GM13976 (cell line): Measurements from ENCODE around the gene PGAM5.
A peak's percentile ranks its signal among the peaks of the same experiment; 100 is the strongest.

ENCODE experiments used
- DNase-seq: peaks from one replicate; pipeline ENCODE4 v3.0.0; 2012; ENCODE audit warnings: low spot score
- in situ Hi-C: fragments of 300-500 bp; cut with MboI; formaldehyde crosslinking; loops from one replicate; pipeline ENCODE4 v1.12.0; 2022; ENCODE audit warnings: low sequenced_read_pairs, mixed read lengths, inconsistent platforms; ENCODE audit not compliant: unreplicated experiment
- TF ChIP-seq, protein P1 (sequence below): IDR thresholded peaks from 2 replicates; pipeline ENCODE4 v1.5.1; 2012; ENCODE audit warnings: borderline replicate concordance, mild to moderate bottlenecking; ENCODE audit not compliant: insufficient read depth; ENCODE audit errors: extremely low read depth, missing control alignments, control extremely low read depth

PGAM5 gene

DNA sequence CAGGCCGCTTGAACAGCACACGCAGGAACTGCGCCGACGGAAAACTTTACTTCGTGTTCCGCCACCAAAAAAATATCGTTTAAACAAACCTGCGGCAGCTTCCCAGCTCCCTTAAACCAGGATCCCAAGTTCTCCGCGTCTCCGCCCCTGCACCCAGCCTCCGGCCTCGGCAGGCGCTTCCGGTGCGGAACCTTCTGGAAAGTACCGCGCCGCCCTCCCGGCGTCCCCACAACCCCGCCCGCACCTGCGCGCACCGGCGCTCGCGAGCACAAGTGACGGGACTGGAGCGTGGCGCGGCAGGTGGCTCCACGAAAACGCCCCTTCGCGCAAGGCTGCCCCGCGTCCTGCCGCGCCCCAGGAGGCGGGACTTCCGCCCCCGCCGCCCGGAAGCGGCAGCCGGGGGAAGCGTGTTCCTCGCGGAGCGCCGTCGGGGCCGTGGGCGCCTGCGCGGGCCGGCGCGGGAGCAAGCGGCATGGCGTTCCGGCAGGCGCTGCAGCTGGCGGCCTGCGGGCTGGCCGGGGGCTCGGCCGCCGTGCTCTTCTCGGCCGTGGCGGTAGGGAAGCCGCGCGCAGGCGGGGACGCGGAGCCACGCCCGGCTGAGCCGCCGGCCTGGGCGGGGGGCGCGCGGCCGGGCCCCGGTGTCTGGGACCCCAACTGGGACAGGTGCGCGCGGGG lies at the start of gene PGAM5:
TSS of gene PGAM5 (plus strand) at position 438 of the 675 bp plus-strand sequence. CDS start at position 473, 35 bp downstream.
- TF ChIP-seq, protein P1, sequence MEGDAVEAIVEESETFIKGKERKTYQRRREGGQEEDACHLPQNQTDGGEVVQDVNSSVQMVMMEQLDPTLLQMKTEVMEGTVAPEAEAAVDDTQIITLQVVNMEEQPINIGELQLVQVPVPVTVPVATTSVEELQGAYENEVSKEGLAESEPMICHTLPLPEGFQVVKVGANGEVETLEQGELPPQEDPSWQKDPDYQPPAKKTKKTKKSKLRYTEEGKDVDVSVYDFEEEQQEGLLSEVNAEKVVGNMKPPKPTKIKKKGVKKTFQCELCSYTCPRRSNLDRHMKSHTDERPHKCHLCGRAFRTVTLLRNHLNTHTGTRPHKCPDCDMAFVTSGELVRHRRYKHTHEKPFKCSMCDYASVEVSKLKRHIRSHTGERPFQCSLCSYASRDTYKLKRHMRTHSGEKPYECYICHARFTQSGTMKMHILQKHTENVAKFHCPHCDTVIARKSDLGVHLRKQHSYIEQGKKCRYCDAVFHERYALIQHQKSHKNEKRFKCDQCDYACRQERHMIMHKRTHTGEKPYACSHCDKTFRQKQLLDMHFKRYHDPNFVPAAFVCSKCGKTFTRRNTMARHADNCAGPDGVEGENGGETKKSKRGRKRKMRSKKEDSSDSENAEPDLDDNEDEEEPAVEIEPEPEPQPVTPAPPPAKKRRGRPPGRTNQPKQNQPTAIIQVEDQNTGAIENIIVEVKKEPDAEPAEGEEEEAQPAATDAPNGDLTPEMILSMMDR = no peak
- in situ Hi-C loops = no loop called here
- peak; percentile 97 for DNase-seq

- in situ Hi-C loops = no loop called here
- no peak for DNase-seq
- TF ChIP-seq, protein P1 = no peak
Observed at GRCh38 chr12:132660996-132661395, 49.6 kb upstream of the PGAM5 start.

- TF ChIP-seq, protein P1 = no peak
- in situ Hi-C loops = no loop called here
- DNase-seq = no peak
Observed at GRCh38 chr12:132661972-132662371, 48.7 kb upstream of the PGAM5 start.

- no peak for DNase-seq
- TF ChIP-seq, protein P1 = no peak
- in situ Hi-C loops = no loop called here
Observed at GRCh38 chr12:132662901-132663755, 47.5 kb upstream of the PGAM5 start.

DNA sequence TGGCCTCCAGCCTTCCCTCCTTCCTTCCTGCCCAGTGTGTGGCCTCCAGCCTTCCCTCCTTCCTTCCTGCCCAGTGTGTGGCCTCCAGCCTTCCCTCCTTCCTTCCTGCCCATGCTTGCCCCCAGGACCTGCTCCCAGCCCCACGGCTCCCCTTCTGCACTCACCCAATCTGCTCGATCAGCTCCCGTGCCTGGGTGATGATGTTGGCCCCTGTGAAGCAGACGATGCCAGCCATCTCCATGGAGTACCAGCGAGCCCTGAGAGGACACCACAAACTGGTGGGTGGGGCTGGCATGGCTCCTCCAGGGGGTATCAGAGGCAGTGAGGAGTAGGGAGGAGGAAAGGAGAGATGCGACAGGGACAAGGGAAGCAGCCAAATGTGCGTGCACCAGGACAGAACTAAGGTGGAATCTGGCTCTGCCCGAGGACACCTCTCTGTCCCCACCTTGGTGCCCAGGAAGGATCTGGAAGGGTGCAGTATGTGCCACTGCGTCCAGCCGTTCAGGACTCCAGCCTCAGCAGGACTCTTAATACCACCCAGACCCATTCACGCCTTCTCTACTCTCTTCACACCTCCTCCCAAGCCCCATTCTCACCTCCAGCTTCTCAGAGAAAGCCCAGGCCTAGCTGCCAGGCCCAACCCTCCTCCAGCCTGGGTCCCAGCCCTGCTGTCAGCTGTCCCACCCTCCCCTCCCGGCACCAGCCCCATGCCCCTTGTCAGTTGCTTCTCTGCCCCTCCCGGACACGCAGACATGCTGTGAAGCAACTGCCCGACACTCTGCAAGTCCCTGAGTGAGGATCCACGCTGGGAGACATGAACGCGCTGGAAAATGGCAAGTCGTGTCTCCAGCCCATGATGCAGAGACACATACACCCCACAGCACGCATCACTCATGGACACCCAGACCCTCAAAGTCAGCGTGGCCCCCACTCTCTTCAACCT lies 46.2 kb upstream of the PGAM5 start:
- DNase-seq = no peak
- in situ Hi-C loops = no loop called here
- TF ChIP-seq, protein P1 = no peak

- DNase-seq = no peak
- in situ Hi-C loops = no loop called here
- TF ChIP-seq, protein P1 = no peak
Observed at GRCh38 chr12:132665149-132665491, 45.5 kb upstream of the PGAM5 start.
